GM06990 (cell line): ENCODE measurements around the gene KCNE1.

Source experiments
- DNase-seq: peaks from one replicate; pipeline ENCODE4 v3.0.0-alpha.2; 2011; ENCODE audit not compliant: insufficient read length; ENCODE audit errors: extremely low read depth
- H3K27me3 ChIP-seq: replicated peaks from 2 replicates; pipeline ENCODE4 v1.6.0; 2011; ENCODE audit warnings: low read length; ENCODE audit not compliant: control insufficient read depth, insufficient read depth
- H3K36me3 ChIP-seq: 2 replicates; pipeline ENCODE4 v1.5.1; 2011; ENCODE audit warnings: low read length; ENCODE audit not compliant: control insufficient read depth, insufficient read depth
- H3K4me3 ChIP-seq: replicated peaks from 2 replicates; pipeline ENCODE4 v1.5.1; 2011; ENCODE audit warnings: low read depth, mild to moderate bottlenecking, control low read depth, low read length
- TF ChIP-seq, protein P1 (sequence below): IDR thresholded peaks from 2 replicates; pipeline ENCODE4 v1.5.1; 2011; ENCODE audit warnings: low read length, control low read depth, mild to moderate bottlenecking, inconsistent platforms; ENCODE audit not compliant: insufficient read depth, poor library complexity, severe bottlenecking

KCNE1 gene

DNA sequence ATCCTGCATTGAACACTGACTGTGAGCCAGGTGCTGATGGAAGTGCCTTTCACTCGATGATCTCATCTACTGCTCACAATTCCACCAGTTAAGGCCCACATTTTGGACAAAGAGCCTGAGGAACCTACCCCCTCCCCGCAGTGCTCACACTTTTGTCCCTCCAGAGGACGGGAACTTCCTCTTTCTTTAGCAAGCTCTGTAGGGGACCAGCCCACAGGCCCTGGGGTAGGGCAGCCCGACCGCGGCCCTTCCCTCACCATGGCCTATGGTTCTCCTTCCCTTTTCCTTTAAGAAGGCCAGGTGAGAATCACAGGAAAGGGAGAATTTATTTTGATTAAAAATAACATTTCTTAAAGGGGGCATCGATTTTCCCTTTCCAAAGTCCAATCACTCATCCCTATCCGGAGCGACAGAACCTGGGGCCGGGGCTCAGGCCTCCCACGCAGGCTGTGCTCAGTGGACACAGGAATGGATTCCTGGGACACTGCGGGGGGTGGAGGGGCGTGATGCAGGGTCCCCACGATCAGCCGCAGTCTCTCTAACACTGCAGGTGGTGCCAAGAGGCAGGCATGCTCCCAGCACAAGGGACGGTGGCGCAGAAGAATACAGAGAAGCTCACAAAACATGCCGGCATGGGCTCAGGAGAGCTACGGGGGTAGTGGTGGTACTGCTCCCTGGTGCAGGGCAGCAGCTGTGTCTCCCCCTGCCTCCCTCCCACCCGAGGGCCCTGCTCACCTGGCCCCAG is 8.9 kb upstream of the KCNE1 start:
- H3K36me3 ChIP-seq: no peaks in the 10 kb centered on the region; the same call in 1 of the 2 replicates
- no peak for DNase-seq
- no peaks in the 10 kb centered on the region for H3K27me3 ChIP-seq
- no peak overlapping the region for H3K4me3 ChIP-seq
- TF ChIP-seq, protein P1, sequence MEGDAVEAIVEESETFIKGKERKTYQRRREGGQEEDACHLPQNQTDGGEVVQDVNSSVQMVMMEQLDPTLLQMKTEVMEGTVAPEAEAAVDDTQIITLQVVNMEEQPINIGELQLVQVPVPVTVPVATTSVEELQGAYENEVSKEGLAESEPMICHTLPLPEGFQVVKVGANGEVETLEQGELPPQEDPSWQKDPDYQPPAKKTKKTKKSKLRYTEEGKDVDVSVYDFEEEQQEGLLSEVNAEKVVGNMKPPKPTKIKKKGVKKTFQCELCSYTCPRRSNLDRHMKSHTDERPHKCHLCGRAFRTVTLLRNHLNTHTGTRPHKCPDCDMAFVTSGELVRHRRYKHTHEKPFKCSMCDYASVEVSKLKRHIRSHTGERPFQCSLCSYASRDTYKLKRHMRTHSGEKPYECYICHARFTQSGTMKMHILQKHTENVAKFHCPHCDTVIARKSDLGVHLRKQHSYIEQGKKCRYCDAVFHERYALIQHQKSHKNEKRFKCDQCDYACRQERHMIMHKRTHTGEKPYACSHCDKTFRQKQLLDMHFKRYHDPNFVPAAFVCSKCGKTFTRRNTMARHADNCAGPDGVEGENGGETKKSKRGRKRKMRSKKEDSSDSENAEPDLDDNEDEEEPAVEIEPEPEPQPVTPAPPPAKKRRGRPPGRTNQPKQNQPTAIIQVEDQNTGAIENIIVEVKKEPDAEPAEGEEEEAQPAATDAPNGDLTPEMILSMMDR: no peak

DNA sequence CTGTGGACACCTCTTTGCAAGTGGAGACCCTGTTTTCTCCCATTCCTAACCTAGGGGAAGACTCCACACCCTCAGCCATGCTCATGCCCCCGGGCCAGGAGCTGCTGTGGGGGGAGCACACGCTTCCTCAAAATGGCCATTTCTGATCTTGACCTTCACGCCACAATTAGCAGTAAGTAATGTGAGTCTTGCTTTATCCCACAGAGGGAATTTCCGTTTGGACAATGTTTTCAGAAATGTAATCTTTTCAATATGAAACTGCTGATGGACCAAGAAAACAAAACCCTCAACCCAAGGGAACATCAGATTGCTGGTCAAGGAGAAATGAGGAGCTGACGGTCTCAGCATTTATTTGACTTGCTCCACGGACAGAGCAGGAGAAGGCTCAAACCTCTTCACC is 8.3 kb upstream of the KCNE1 start:
- H3K36me3 ChIP-seq: no peaks in the 10 kb centered on the region; the same call in 1 of the 2 replicates
- DNase-seq: no peak
- TF ChIP-seq, protein P1: no peak
- H3K27me3 ChIP-seq: no peaks in the 10 kb centered on the region
- H3K4me3 ChIP-seq: no peak overlapping the region

DNA sequence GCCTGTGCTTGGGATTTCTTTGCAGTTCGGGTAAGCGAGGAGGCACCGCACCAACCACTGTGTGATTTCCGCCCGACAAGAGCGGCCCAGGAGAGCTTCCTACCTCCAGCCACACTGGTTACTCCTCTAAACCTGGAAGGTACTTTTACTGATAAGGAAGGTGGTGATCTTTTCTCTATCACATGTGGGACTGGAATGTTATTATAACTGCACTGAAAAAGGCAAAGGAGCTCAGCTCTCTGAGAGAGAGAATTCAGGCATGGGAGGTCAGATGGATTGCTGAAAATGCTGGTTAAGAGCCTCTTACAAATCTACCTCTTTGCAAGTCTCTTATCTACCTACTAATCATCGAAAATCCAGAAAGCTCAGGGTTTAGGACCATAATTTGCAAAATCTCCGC is 7.7 kb upstream of the KCNE1 start:
- H3K36me3 ChIP-seq: no peaks in the 10 kb centered on the region; the same call in 1 of the 2 replicates
- no peak for DNase-seq
- no peak overlapping the region for H3K4me3 ChIP-seq
- TF ChIP-seq, protein P1: no peak
- no peaks in the 10 kb centered on the region for H3K27me3 ChIP-seq

DNA sequence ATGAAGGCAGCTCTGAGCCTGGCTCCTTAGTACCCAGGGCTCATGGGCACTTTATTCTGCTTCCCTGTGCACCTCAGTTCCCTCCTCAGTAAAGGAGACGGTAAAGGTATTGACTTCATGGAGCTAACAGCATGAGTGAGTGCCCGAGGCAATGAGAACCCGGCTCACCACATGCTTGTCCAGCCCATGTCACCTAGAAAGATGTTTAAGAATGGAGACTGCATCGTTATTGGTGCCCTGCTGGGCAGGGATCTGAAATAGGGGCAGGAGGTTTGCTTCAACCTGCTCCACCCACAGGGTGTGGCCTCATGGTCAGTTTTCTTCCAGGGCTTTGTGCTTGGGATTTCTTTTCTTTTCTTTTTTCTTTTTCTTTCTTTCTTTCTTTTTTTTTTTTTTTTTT is 7.0 kb upstream of the KCNE1 start:
- DNase-seq: no peak
- TF ChIP-seq, protein P1: no peak
- Histone ChIP-seq H3K27me3 (no peaks in the 10 kb centered on the region), H3K36me3 (no peaks in the 10 kb centered on the region; the same call in 1 of the 2 replicates), H3K4me3 (no peak overlapping the region)

DNA sequence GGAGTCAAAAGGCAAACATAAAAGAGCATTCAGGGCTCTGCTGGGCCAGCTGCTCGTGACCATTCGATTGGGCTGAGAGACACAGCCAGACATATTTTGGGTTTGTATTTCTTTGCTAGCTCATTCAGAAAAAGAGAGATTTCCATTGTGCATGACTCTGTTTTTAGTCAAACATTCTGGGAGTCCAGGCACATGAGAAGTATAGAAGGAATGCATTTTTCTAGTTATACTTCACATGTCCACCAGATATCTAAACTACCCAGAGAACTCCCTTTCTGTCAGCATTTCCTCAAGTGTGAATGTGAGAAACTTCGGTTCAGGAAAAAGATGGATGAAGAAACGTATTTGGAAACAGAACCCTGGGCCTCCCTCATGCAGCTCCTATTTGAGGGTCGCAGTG is 6.3 kb upstream of the KCNE1 start:
- TF ChIP-seq, protein P1: no peak
- H3K4me3 ChIP-seq: no peak overlapping the region
- H3K27me3 ChIP-seq: no peaks in the 10 kb centered on the region
- no peak for DNase-seq
- no peaks in the 10 kb centered on the region; the same call in 1 of the 2 replicates for H3K36me3 ChIP-seq
